22Rv1 (cell line): ENCODE data around the gene MYL10.

Experiments
- CTCF ChIP-seq: fragments of 450-650 bp; IDR thresholded peaks from 2 replicates; pipeline ENCODE4 v1.5.1; 2017; ENCODE audit warnings: mild to moderate bottlenecking
- ZFX ChIP-seq: fragments of 450-650 bp; IDR thresholded peaks from 2 replicates; pipeline ENCODE4 v1.6.1; 2017; ENCODE audit warnings: antibody characterized with exemption, borderline replicate concordance

- TF ChIP-seq CTCF (no peak), ZFX (no peak)
These were observed 61.9 kb downstream of the MYL10 start for GRCh38 chr7:101567230-101567629.
